CD4-positive, alpha-beta memory T cell (primary cell): Measurements from ENCODE around the gene RASSF1. TPM values are rescaled to one million over a fixed set of nuclear protein-coding genes. Genes with fewer than 3 reads are reported as not detected.

ENCODE experiments used
- CTCF ChIA-PET: fragments of 350-600 bp; sonication (Branson Sonifier 250); formaldehyde crosslinking; loops from one replicate; lab custom pipeline; 2021; ENCODE audit warnings: inconsistent platforms; ENCODE audit not compliant: partially characterized antibody; lab: Charles Lee
- POLR2A ChIA-PET: fragments of 350-600 bp; sonication (Branson Sonifier 250); formaldehyde crosslinking; loops from one replicate; lab custom pipeline; 2021; ENCODE audit not compliant: partially characterized antibody; lab: Charles Lee
- DNase-seq, 5 donors: peaks; one replicate each; pipeline versions ENCODE4 v3.0.0 to v3.0.0-alpha.2; 2020 to 2022; ENCODE audit warnings: mixed read lengths in 1 of 5
- H3K27ac ChIP-seq: one replicate; pipeline ENCODE4 v1.7.0; 2013; ENCODE audit warnings: low read depth, low read length
- H3K27me3 ChIP-seq: 2 replicates; pipeline ENCODE4 v1.7.0; 2013; ENCODE audit warnings: mild to moderate bottlenecking, low read length, moderate library complexity; ENCODE audit not compliant: insufficient read depth
- H3K36me3 ChIP-seq: 2 replicates; pipeline ENCODE4 v1.7.0; 2013; ENCODE audit warnings: mild to moderate bottlenecking, low read length, moderate library complexity; ENCODE audit not compliant: insufficient read depth
- H3K4me1 ChIP-seq: 2 replicates; pipeline ENCODE4 v1.7.0; 2013; ENCODE audit warnings: mild to moderate bottlenecking, low read length, moderate library complexity; ENCODE audit not compliant: insufficient read depth
- H3K4me3 ChIP-seq, 2 donors: one replicate each; pipeline ENCODE4 v1.7.0; 2013; ENCODE audit warnings: low read length in 2 of 2, mild to moderate bottlenecking in 1 of 2
- H3K9me3 ChIP-seq, 2 donors: one replicate each; pipeline ENCODE4 v1.7.0; 2013; ENCODE audit warnings: low read length in 2 of 2, control low read depth in 1 of 2; ENCODE audit not compliant: control insufficient read depth in 1 of 2
- H3K27ac Mint-ChIP-seq, 7 donors: one replicate each; pipeline ENCODE4 v1.8.0; 2020 to 2021; ENCODE audit warnings: mixed read lengths in 7 of 7, mild to moderate bottlenecking in 6 of 7, inconsistent platforms in 3 of 7, moderate library complexity in 3 of 7
- H3K27me3 Mint-ChIP-seq, 2 donors: one replicate each; pipeline ENCODE4 v1.8.0; 2020 to 2021; ENCODE audit warnings: mixed read lengths in 2 of 2
- H3K36me3 Mint-ChIP-seq, 2 donors: one replicate each; pipeline ENCODE4 v1.8.0; 2020 to 2021; ENCODE audit warnings: mixed read lengths in 2 of 2, inconsistent platforms in 1 of 2, mild to moderate bottlenecking in 1 of 2
- H3K4me1 Mint-ChIP-seq, 4 donors: one replicate each; pipeline ENCODE4 v1.8.0; 2020 to 2021; ENCODE audit warnings: mixed read lengths in 4 of 4, mild to moderate bottlenecking in 1 of 4
- H3K4me3 Mint-ChIP-seq, 8 donors: one replicate each; pipeline ENCODE4 v1.8.0; 2020 to 2021; ENCODE audit warnings: mixed read lengths in 8 of 8, mild to moderate bottlenecking in 7 of 8, moderate library complexity in 6 of 8, inconsistent platforms in 3 of 8
- H3K9me3 Mint-ChIP-seq, 8 donors: one replicate each; pipeline ENCODE4 v1.8.0; 2020 to 2021; ENCODE audit warnings: mixed read lengths in 8 of 8, mild to moderate bottlenecking in 5 of 8, inconsistent platforms in 3 of 8, moderate library complexity in 1 of 8
- intact Hi-C: fragments of 100-400 bp; cut with micrococcal nuclease; formaldehyde crosslinking; loops from one replicate; pipeline ENCODE4 v1.15.1; 2023
- polyA plus RNA-seq, 2 donors: library from polyadenylated mRNA; unstranded; fragments of 300-500 nt; fragmentation: Illumina TruSeq; gene quantifications; one replicate each; pipeline ENCODE4 v1.2.3, GENCODE V29; 2021
- total RNA-seq, 2 experiments: library from RNA; stranded (reverse); gene quantifications; one replicate each; pipeline ENCODE4 v1.2.3, GENCODE V29; 2021

Gene RASSF1
- total and polyA plus RNA-seq, 4 experiments from 2014 or later: 37.5 to 86.9 (median 72.1) TPM

- peak within 1 kb of the TSS; percentile 68 for H3K27ac ChIP-seq
- Mint-ChIP-seq H3K27me3 (no peaks in the 10 kb centered on the region), H3K4me1 (peaks cover 12 to 39% (median 22%) of the 10 kb centered on the region in 4 donors), H3K9me3 (peaks cover 0 to 1% (median 0%) of the 10 kb centered on the region in 8 donors), H3K36me3 (peaks cover 0 to 25% of the 10 kb centered on the region in 2 donors), H3K27ac (peak within 1 kb of the TSS; percentile 90 to 99 (median 98)), H3K4me3 (peak within 1 kb of the TSS; percentile 82 to 92 (median 88))
- peak within 1 kb of the TSS; percentile 76 for H3K4me3 ChIP-seq
- ChIA-PET POLR2A (interaction anchor here (0.7 to 9.2 kb wide), 17 partner anchors 23 to 1765 kb away, joined by 3 to 178 read pairs (median 7); partner anchors contain the start of genes CYB561D2, GNAI2, HEMK1 and NPRL2), CTCF (interaction anchor here (0.6 to 1.6 kb wide), 6 partner anchors 29 to 1625 kb away, joined by 3 to 8 read pairs (median 4); no protein-coding TSS in a partner anchor)
- peak; percentile 94 to 98 (median 95) for DNase-seq
- intact Hi-C loops: loop anchor here (1.0 kb wide), 6 partner anchors 29 to 67 kb away; partner anchors contain the start of genes CYB561D2, GNAI2, NPRL2 and TMEM115
- no peaks in the 10 kb centered on the region for H3K27me3 ChIP-seq
- no peaks in the 10 kb centered on the region for H3K9me3 ChIP-seq
- peaks cover 25% of the 10 kb centered on the region for H3K36me3 ChIP-seq
- peaks cover 24% of the 10 kb centered on the region for H3K4me1 ChIP-seq
These were observed 48.2 kb downstream of the RASSF1 start, which contains the start of gene IFRD2 for GRCh38 chr3:50292159-50293078. TSS of gene IFRD2 (minus strand) at chr3:50292429. CDS start at chr3:50292274, 155 bp downstream.

DNA sequence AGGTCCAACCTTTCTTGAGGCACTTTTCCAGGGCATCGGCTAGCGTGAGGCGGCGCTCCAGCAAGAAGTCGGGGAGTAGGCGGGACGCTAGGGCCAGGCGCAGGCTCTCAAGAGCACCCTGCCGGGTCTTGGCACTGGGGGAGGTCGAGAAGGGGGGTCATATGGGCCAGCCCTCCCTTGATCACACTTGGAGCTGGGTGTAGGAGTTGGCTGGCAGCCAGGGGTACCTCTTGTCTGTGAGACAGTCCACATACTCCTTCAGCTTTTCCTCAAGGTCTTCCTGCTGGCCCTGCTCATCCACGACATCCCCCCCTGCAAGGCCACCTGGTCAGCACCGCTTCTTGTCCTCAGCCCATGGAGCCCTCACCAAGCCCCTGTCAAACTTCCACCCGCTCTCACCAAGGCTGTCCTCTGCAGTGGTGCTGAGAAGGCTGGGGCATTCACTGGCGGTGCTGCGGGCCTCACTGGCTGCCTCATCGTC, 50.4 kb downstream of the RASSF1 start:
- peak overlapping the region in 3 of 8 donors; percentile 28 to 38 (median 29) for H3K4me3 Mint-ChIP-seq
- peaks cover 24% of the 10 kb centered on the region for H3K4me1 ChIP-seq
- peak in 1 of 5 donors; percentile 40 for DNase-seq
- H3K9me3 Mint-ChIP-seq: peaks cover 0 to 1% (median 0%) of the 10 kb centered on the region in 8 donors
- peaks cover 0 to 25% of the 10 kb centered on the region in 2 donors for H3K36me3 Mint-ChIP-seq
- intact Hi-C loops: no loop called here
- ChIA-PET CTCF (interaction anchor here (1.1 to 1.3 kb wide), 2 partner anchors 34 to 65 kb away, joined by 3 to 6 read pairs; no protein-coding TSS in a partner anchor), POLR2A (interaction anchor here (1.3 kb wide), 1 partner anchor 9 kb away, joined by 4 read pairs; the partner anchor contains the start of genes HYAL3 and NAA80)
- no peaks in the 10 kb centered on the region for H3K9me3 ChIP-seq
- peak overlapping the region in 2 of 7 donors; percentile 4 to 23 for H3K27ac Mint-ChIP-seq
- no peak overlapping the region for H3K27ac ChIP-seq
- H3K27me3 ChIP-seq: no peaks in the 10 kb centered on the region
- H3K4me3 ChIP-seq: no peak overlapping the region
- peaks cover 25% of the 10 kb centered on the region for H3K36me3 ChIP-seq
- peaks cover 12 to 28% (median 18%) of the 10 kb centered on the region in 4 donors for H3K4me1 Mint-ChIP-seq
- H3K27me3 Mint-ChIP-seq: no peaks in the 10 kb centered on the region

DNA sequence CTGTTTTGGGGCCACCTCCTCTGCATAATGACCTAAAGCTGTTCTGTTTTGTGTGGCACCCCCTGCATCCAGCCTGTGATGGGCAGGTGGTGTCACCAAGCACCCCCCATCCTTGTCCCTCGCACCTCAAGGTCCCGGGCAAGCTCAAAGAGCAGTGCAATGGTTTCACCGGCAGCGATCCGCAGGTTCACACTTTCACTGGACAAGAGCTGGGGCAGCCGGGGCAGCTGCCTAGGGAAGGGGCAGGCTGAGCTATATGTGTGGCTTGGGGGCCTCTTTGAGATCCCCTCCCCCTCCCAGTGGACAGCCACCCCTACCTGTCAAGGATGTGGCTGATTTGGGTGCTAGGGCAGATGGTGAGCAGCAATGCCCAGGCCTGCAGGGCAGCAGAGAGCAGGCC, 51.5 kb downstream of the RASSF1 start:
- POLR2A ChIA-PET: interaction anchor here (0.9 to 1.0 kb wide), 2 partner anchors 10 to 64 kb away, joined by 3 to 4 read pairs; partner anchors contain the start of genes HYAL3 and NAA80
- peaks cover 24% of the 10 kb centered on the region for H3K4me1 ChIP-seq
- no peaks in the 10 kb centered on the region for H3K27me3 Mint-ChIP-seq
- peak in 1 of 5 donors; percentile 19 for DNase-seq
- peaks cover 0 to 1% (median 0%) of the 10 kb centered on the region in 8 donors for H3K9me3 Mint-ChIP-seq
- intact Hi-C loops: no loop called here
- no peak overlapping the region for H3K27ac Mint-ChIP-seq
- H3K4me3 Mint-ChIP-seq: no peak overlapping the region
- H3K27me3 ChIP-seq: no peaks in the 10 kb centered on the region
- H3K36me3 Mint-ChIP-seq: peaks cover 0 to 25% of the 10 kb centered on the region in 2 donors
- peaks cover 25% of the 10 kb centered on the region for H3K36me3 ChIP-seq
- peaks cover 12 to 28% (median 18%) of the 10 kb centered on the region in 4 donors for H3K4me1 Mint-ChIP-seq
- no peak overlapping the region for H3K27ac ChIP-seq
- H3K9me3 ChIP-seq: no peaks in the 10 kb centered on the region
- no peak overlapping the region for H3K4me3 ChIP-seq
- CTCF ChIA-PET: interaction anchor here (1.1 to 1.3 kb wide), 3 partner anchors 35 to 64 kb away, joined by 3 to 6 read pairs (median 3); no protein-coding TSS in a partner anchor

- Mint-ChIP-seq H3K36me3 (peaks cover 0 to 25% of the 10 kb centered on the region in 2 donors), H3K4me3 (no peak overlapping the region), H3K4me1 (peaks cover 12 to 28% (median 18%) of the 10 kb centered on the region in 4 donors), H3K27ac (no peak overlapping the region), H3K9me3 (peaks cover 0 to 1% (median 0%) of the 10 kb centered on the region in 8 donors), H3K27me3 (no peaks in the 10 kb centered on the region)
- ChIA-PET POLR2A (interaction anchor here (0.9 to 1.3 kb wide), 3 partner anchors 9 to 63 kb away, joined by 3 to 4 read pairs (median 3); partner anchors contain the start of genes HYAL3 and NAA80), CTCF (interaction anchor here (1.1 kb wide), 1 partner anchor 42 kb away, joined by 3 read pairs; no protein-coding TSS in a partner anchor)
- no peaks in the 10 kb centered on the region for H3K9me3 ChIP-seq
- H3K4me1 ChIP-seq: peaks cover 24% of the 10 kb centered on the region
- DNase-seq: peak in 1 of 5 donors; percentile 37
- peaks cover 25% of the 10 kb centered on the region for H3K36me3 ChIP-seq
- intact Hi-C loops: no loop called here
- H3K27ac ChIP-seq: no peak overlapping the region
- no peaks in the 10 kb centered on the region for H3K27me3 ChIP-seq
- H3K4me3 ChIP-seq: no peak overlapping the region
These were observed 52.1 kb downstream of the RASSF1 start for GRCh38 chr3:50288387-50289007.

GRCh38 chr3:50287262-50287661, 53.4 kb downstream of the RASSF1 start:
- H3K27ac Mint-ChIP-seq: peak overlapping the region in 1 of 7 donors; percentile 15
- intact Hi-C loops: no loop called here
- H3K27me3 ChIP-seq: no peaks in the 10 kb centered on the region
- H3K36me3 ChIP-seq: peaks cover 25% of the 10 kb centered on the region
- no peak overlapping the region for H3K27ac ChIP-seq
- ChIA-PET CTCF (no interaction called here), POLR2A (interaction anchor here (1.3 kb wide), 1 partner anchor 10 kb away, joined by 3 read pairs; no protein-coding TSS in a partner anchor)
- peaks cover 16% of the 10 kb centered on the region for H3K4me1 ChIP-seq
- peak overlapping the region in 1 of 8 donors; percentile 25 for H3K4me3 Mint-ChIP-seq
- no peaks in the 10 kb centered on the region for H3K9me3 Mint-ChIP-seq
- H3K9me3 ChIP-seq: no peaks in the 10 kb centered on the region
- H3K4me1 Mint-ChIP-seq: peaks cover 5 to 16% (median 9%) of the 10 kb centered on the region in 4 donors
- no peaks in the 10 kb centered on the region for H3K27me3 Mint-ChIP-seq
- DNase-seq: no peak
- peaks cover 0 to 25% of the 10 kb centered on the region in 2 donors for H3K36me3 Mint-ChIP-seq
- no peak overlapping the region for H3K4me3 ChIP-seq

DNA sequence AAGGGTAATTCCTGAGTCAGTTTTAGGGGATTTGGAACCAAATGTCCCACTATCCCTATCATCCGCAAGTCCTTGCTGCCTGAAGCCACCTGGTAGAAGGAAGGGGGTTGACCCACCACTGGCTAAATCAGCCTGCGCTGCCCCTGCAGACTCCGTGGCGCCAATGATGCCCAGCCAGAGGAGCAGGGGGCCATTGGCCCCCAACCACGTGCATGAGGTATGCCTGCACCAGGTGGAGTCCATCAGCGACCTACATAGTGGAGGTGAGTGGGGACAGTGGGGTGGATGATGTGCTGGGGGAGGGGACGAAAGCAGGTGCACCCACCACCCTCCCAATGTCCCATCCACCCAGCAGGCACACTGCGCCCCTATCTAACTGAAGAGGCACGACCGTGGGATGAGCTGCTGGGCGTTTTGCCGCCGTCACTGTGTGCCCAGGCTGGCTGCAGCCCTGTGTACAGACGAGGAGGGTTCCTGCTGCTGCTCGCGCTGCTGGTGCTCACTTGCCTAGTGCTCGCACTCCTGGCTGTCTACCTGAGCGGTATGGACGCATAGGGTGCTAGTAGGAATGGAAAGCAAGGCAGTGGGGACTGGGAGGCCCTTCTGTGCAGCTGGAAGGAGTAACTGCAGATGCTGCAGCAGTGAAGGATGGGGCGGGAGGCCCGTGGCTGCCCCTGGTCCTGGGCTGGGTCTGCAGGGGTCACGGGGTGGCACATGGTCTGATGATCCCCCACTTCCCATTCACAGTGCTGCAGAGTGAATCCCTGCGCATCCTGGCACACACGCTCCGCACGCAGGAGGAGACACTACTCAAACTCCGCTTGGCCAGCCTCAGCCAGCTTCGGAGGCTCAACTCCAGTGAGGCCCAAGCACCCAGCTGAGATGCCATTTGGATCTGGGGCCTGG, 54.1 kb downstream of the RASSF1 start:
- Mint-ChIP-seq H3K4me1 (peaks cover 4 to 12% (median 8%) of the 10 kb centered on the region in 4 donors), H3K27ac (no peak overlapping the region), H3K27me3 (no peaks in the 10 kb centered on the region), H3K4me3 (no peak overlapping the region), H3K9me3 (no peaks in the 10 kb centered on the region), H3K36me3 (peaks cover 0 to 25% of the 10 kb centered on the region in 2 donors)
- Histone ChIP-seq H3K27ac (no peak overlapping the region), H3K36me3 (peaks cover 25% of the 10 kb centered on the region), H3K27me3 (no peaks in the 10 kb centered on the region), H3K4me3 (no peak overlapping the region), H3K4me1 (peaks cover 13% of the 10 kb centered on the region), H3K9me3 (no peaks in the 10 kb centered on the region)
- ChIA-PET POLR2A (interaction anchor here (1.3 kb wide), 1 partner anchor 11 kb away, joined by 3 read pairs; no protein-coding TSS in a partner anchor), CTCF (no interaction called here)
- DNase-seq: peak in 1 of 5 donors; percentile 7
- intact Hi-C loops: no loop called here
